ENCODE results near the gene CLVS2.

Gene CLVS2

DNA sequence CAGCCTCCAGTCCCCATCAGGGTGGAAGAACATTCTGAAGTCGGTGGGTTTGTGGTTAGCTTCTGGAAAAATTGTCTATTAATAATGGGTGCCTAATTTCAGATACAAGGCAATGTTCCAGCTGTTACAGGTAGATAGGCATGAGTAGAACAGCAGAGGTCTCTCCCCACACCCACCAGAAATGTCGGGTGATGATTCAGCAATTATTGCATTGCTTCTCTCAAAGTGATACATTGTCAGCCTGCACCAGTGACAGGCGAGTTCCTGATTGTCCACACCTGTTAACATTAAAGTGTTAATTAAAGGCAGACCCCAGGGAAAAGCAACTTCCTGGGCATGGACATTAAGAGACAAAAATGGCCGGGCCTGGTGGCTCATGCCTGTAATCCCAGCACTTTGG, 18.9 kb upstream of the CLVS2 start:
- no peak for TF ChIP-seq CTCF (IDR thresholded peaks at IDR 0.05; ENCODE audit: control insufficient read depth, insufficient read depth, low read depth, low read length, missing control alignments)
- no peak for DNase-seq (ENCODE audit: low read depth)
- H3K4me3 ChIP-seq (ENCODE audit: control insufficient read depth, low read depth, low read length): no peak overlapping the region

- no peak for TF ChIP-seq CTCF (IDR thresholded peaks at IDR 0.05; ENCODE audit: control insufficient read depth, insufficient read depth, low read depth, low read length, missing control alignments)
- DNase-seq (ENCODE audit: low read depth): no peak
- no peak overlapping the region for H3K4me3 ChIP-seq (ENCODE audit: control insufficient read depth, low read depth, low read length)
Observed at GRCh38 chr6:122984393-122984792, 11.6 kb upstream of the CLVS2 start.

DNA sequence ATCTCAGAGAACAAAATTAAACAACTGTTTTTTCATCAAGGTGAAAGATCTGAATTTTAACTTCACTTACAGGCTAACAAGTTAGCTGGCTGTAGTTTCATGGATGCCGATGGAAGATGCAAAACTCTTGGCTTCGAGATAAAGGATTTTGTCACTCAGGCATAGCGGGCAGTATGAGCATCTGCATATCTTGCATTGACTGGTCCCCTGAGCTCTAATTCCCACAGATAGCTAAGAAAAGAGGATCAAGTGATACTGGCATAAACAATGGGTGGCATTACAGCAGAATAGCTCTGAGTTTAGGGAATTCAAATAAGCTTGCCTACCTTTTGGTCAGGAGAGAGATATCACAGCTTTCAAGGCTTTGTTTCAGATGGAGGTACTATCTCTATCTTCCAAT, 1.8 kb upstream of the CLVS2 start:
- no peak overlapping the region for H3K4me3 ChIP-seq (ENCODE audit: control insufficient read depth, low read depth, low read length)
- no peak for TF ChIP-seq CTCF (IDR thresholded peaks at IDR 0.05; ENCODE audit: control insufficient read depth, insufficient read depth, low read depth, low read length, missing control alignments)
- no peak for DNase-seq (ENCODE audit: low read depth)

GRCh38 chr6:122996794-122997505, 915 bp downstream of the CLVS2 start:
- no peak overlapping the region for H3K4me3 ChIP-seq (ENCODE audit: control insufficient read depth, low read depth, low read length)
- no peak for DNase-seq (ENCODE audit: low read depth)

GRCh38 chr6:122997541-122998150, 1.6 kb downstream of the CLVS2 start:
- no peak for DNase-seq (ENCODE audit: low read depth)
- no peak for TF ChIP-seq CTCF (IDR thresholded peaks at IDR 0.05; ENCODE audit: control insufficient read depth, insufficient read depth, low read depth, low read length, missing control alignments)
- H3K4me3 ChIP-seq (ENCODE audit: control insufficient read depth, low read depth, low read length): no peak overlapping the region

More at GRCh38 chr6:122996794-122997505, 915 bp downstream of the CLVS2 start:
- no peak for TF ChIP-seq CTCF (IDR thresholded peaks at IDR 0.05; ENCODE audit: control insufficient read depth, insufficient read depth, low read depth, low read length, missing control alignments)

DNA sequence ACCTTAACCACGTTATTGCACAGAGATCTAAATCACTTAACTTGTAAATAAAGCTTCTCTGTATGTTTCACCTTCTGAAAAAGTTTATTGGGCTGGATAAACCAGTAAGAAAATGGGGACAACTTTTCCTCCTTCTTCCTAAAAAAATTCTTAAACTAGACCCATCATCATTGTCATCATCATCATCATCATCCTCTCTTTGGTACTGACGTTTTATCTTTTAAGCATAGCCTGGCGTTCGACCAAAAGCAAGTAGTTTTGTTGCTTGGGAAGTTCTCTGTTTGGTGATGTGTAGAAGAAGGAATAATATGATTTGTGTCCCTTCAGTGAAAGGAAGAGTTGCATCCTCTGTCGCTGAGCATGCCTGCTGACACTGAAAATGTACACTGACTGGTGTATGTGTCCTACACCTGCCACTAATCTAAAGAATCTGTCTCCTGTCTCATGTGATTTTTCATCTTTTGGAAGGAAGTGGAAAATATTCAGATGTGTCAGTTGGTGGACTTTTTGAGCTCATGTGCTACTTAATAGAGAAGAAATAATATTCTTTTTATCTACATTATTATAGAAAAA, 2.5 kb downstream of the CLVS2 start:
- TF ChIP-seq CTCF (IDR thresholded peaks at IDR 0.05; ENCODE audit: control insufficient read depth, insufficient read depth, low read depth, low read length, missing control alignments): no peak
- no peak for DNase-seq (ENCODE audit: low read depth)
- H3K4me3 ChIP-seq (ENCODE audit: control insufficient read depth, low read depth, low read length): no peak overlapping the region
